ENCODE results near the gene SDE2.

- TF ChIP-seq GATA2 (IDR thresholded peaks at IDR 0.05; ENCODE audit: low read depth, low read length) (no peak), GATA3 (IDR thresholded peaks at IDR 0.05; ENCODE audit: low read depth, low read length) (no peak)
Observed at GRCh38 chr1:225987491-225988316, 11.4 kb downstream of the SDE2 start.

All from SH-SY5Y (cell line).